Measurements from ENCODE around the gene NCBP2L. TPM values are rescaled to one million over a fixed set of nuclear protein-coding genes. Genes with fewer than 3 reads are reported as not detected.

The NCBP2L gene
- total RNA-seq, 1 donor from 2014 or later = not detected

- TF ChIP-seq, protein P1, sequence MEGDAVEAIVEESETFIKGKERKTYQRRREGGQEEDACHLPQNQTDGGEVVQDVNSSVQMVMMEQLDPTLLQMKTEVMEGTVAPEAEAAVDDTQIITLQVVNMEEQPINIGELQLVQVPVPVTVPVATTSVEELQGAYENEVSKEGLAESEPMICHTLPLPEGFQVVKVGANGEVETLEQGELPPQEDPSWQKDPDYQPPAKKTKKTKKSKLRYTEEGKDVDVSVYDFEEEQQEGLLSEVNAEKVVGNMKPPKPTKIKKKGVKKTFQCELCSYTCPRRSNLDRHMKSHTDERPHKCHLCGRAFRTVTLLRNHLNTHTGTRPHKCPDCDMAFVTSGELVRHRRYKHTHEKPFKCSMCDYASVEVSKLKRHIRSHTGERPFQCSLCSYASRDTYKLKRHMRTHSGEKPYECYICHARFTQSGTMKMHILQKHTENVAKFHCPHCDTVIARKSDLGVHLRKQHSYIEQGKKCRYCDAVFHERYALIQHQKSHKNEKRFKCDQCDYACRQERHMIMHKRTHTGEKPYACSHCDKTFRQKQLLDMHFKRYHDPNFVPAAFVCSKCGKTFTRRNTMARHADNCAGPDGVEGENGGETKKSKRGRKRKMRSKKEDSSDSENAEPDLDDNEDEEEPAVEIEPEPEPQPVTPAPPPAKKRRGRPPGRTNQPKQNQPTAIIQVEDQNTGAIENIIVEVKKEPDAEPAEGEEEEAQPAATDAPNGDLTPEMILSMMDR (IDR thresholded peaks at IDR 0.05; ENCODE audit: unreplicated experiment) = no peak
- Mint-ChIP-seq H3K27me3 (ENCODE audit: unreplicated experiment) (no peaks in the 10 kb centered on the region), H3K9me3 (ENCODE audit: unreplicated experiment) (no peaks in the 10 kb centered on the region), H3K4me1 (ENCODE audit: unreplicated experiment) (peaks cover 11% of the 10 kb centered on the region), H3K4me3 (ENCODE audit: unreplicated experiment) (no peak overlapping the region), H3K36me3 (ENCODE audit: low read depth, unreplicated experiment) (no peaks in the 10 kb centered on the region), H3K27ac (ENCODE audit: unreplicated experiment) (no peak overlapping the region)
- DNase-seq (ENCODE audit: low spot score) = no peak
These were observed 21.8 kb upstream of the NCBP2L start for GRCh38 chrX:107755721-107756120.

- Mint-ChIP-seq H3K27me3 (ENCODE audit: unreplicated experiment) (peaks cover 1% of the 10 kb centered on the region), H3K9me3 (ENCODE audit: unreplicated experiment) (no peaks in the 10 kb centered on the region), H3K27ac (ENCODE audit: unreplicated experiment) (no peak overlapping the region), H3K4me1 (ENCODE audit: unreplicated experiment) (peaks cover 3% of the 10 kb centered on the region), H3K36me3 (ENCODE audit: low read depth, unreplicated experiment) (no peaks in the 10 kb centered on the region), H3K4me3 (ENCODE audit: unreplicated experiment) (no peak overlapping the region)
- DNase-seq (ENCODE audit: low spot score) = no peak
- TF ChIP-seq, protein P1 (IDR thresholded peaks at IDR 0.05; ENCODE audit: unreplicated experiment) = no peak
These were observed 19.2 kb upstream of the NCBP2L start for GRCh38 chrX:107758231-107758766.

GRCh38 chrX:107760304-107761077 is 17.0 kb upstream of the NCBP2L start:
- Mint-ChIP-seq H3K27me3 (ENCODE audit: unreplicated experiment) (peaks cover 1% of the 10 kb centered on the region), H3K36me3 (ENCODE audit: low read depth, unreplicated experiment) (no peaks in the 10 kb centered on the region), H3K27ac (ENCODE audit: unreplicated experiment) (no peak overlapping the region), H3K9me3 (ENCODE audit: unreplicated experiment) (no peaks in the 10 kb centered on the region), H3K4me1 (ENCODE audit: unreplicated experiment) (peaks cover 3% of the 10 kb centered on the region), H3K4me3 (ENCODE audit: unreplicated experiment) (no peak overlapping the region)
- TF ChIP-seq, protein P1 (IDR thresholded peaks at IDR 0.05; ENCODE audit: unreplicated experiment) = no peak
- DNase-seq (ENCODE audit: low spot score) = no peak

DNA sequence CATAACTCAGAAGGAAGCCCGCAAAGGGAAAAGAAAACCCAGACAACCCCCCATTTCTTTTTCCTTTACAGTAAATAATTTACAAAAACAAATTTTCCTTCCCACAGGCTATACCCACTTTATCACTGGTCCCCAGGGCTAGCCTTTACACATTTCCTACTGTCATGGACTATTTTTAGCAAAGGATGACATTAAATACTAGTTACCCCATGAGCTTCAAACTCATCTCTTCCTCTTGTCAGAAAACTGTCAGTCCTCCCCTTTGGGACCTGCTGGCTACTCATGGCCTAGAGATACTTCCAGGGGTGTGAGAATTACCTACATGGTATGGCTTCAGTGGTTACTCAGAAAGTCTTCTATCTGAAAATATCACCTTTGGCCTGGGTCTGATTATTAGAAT is 13.9 kb upstream of the NCBP2L start:
- TF ChIP-seq, protein P1 (IDR thresholded peaks at IDR 0.05; ENCODE audit: unreplicated experiment) = no peak
- Mint-ChIP-seq H3K4me1 (ENCODE audit: unreplicated experiment) (no peaks in the 10 kb centered on the region), H3K27ac (ENCODE audit: unreplicated experiment) (no peak overlapping the region), H3K27me3 (ENCODE audit: unreplicated experiment) (peaks cover 1% of the 10 kb centered on the region), H3K4me3 (ENCODE audit: unreplicated experiment) (no peak overlapping the region), H3K36me3 (ENCODE audit: low read depth, unreplicated experiment) (no peaks in the 10 kb centered on the region), H3K9me3 (ENCODE audit: unreplicated experiment) (no peaks in the 10 kb centered on the region)
- no peak for DNase-seq (ENCODE audit: low spot score)
